Stomach (tissue), 4 donors: Measurements from ENCODE around the gene TRIM63.

Experiments
- POLR2A ChIP-seq, 4 donors: fragments of 450-650 bp; IDR thresholded peaks; one replicate each; pipeline ENCODE4 v1.6.1; 2016; ENCODE audit warnings: antibody characterized with exemption in 4 of 4, control low read depth in 2 of 4, mild to moderate bottlenecking in 1 of 4, moderate library complexity in 1 of 4
- TF ChIP-seq, protein P1 (sequence below), 7 experiments: fragments of 450-650 bp in 4 of 7; fragments of 200-600 bp in 3 of 7; sonication (generic) in 3 of 7; IDR thresholded peaks; one replicate each; pipeline ENCODE4 v1.5.1; 2016 to 2019; ENCODE audit warnings: antibody characterized with exemption in 7 of 7, control low read depth in 2 of 7, mild to moderate bottlenecking in 1 of 7

DNA sequence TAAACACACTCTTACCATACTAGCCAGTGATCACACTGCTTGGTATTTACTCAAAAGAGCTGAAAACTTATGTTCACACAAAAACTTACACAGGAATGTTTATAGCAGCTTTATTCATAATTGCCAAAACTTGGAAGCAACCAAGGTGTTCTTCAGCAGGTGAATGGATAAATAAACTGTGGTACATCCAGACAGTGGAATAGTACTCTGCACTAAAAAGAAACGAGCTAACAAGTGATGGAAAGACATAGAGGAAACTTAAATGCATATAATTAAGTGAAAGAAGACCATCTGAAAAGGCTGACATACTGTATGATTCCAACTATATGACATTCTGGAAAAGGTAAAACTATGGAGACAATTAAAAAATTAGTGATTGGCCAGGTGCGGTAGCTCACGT, 23.5 kb upstream of the TRIM63 start:
- no peak for TF ChIP-seq POLR2A (IDR thresholded peaks at IDR 0.05)
- TF ChIP-seq, protein P1, sequence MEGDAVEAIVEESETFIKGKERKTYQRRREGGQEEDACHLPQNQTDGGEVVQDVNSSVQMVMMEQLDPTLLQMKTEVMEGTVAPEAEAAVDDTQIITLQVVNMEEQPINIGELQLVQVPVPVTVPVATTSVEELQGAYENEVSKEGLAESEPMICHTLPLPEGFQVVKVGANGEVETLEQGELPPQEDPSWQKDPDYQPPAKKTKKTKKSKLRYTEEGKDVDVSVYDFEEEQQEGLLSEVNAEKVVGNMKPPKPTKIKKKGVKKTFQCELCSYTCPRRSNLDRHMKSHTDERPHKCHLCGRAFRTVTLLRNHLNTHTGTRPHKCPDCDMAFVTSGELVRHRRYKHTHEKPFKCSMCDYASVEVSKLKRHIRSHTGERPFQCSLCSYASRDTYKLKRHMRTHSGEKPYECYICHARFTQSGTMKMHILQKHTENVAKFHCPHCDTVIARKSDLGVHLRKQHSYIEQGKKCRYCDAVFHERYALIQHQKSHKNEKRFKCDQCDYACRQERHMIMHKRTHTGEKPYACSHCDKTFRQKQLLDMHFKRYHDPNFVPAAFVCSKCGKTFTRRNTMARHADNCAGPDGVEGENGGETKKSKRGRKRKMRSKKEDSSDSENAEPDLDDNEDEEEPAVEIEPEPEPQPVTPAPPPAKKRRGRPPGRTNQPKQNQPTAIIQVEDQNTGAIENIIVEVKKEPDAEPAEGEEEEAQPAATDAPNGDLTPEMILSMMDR (IDR thresholded peaks at IDR 0.05) = no peak
